Occipital lobe (tissue), 2 donors: ENCODE measurements around the gene FBL. TPM values are rescaled to one million over a fixed set of nuclear protein-coding genes. Genes with fewer than 3 reads are reported as not detected.
"Not testable (repeated sequence)": the region's sequence is repeated elsewhere in the genome, so short reads cannot be mapped to it uniquely, and the experiment has no call there.

Source experiments
- DNase-seq: peaks from one replicate; lab custom pipeline; 2025; lab: John Stamatoyannopoulos, UW
- total RNA-seq: library from RNA; depleted of rRNA; stranded (reverse); fragments of >200 nt; gene quantifications from one replicate; pipeline ENCODE4 v1.2.3, GENCODE V29; 2014

FBL gene
- total RNA-seq, 1 donor from 2014 or later = 217 TPM

DNA sequence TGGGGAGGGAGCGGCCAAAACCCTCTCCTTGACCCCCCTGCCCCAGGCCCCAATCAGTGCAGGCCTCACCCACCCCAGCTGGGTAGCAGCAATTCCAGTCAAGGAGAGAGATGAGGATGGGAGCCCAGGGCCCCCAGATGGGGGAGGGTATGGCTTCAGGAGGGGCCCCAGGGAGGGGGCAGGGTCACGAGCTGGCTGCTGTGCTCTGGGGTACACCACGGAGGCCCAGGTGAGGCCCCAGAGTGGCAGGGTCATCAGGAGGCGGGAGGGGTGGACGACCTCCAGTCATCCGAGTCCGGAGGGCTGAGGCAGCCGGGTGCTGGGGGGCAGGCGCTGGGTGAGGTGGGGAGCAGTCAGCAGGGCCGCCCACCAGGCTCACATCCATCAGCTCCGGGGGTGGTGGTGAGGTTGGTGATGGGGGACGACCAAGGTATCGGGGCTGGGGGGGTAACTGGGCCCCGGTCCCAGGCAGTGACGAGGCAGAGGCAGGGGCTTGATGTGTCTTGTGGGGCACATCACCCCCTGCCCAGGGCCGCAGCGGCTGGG is 20.6 kb downstream of the FBL start:
- no peak for DNase-seq

DNA sequence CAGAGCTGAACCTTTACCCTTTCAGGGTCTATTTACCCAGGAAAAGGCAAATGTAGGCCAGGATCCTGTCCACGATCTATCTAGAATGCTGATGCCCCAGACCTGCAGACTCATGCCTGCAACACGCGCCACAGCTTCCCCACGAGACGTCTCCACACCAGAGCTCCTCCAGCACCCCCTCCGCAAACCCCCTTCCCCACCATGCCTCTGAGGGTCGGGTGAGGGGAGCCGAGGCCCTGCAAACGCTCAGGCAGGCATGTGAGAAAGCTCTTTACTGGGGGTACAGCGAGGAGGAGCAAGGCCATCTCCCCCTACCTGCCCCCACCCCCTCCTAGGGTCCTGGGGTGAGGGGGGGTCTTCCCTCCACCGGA is 21.1 kb downstream of the FBL start:
- no peak for DNase-seq

DNA sequence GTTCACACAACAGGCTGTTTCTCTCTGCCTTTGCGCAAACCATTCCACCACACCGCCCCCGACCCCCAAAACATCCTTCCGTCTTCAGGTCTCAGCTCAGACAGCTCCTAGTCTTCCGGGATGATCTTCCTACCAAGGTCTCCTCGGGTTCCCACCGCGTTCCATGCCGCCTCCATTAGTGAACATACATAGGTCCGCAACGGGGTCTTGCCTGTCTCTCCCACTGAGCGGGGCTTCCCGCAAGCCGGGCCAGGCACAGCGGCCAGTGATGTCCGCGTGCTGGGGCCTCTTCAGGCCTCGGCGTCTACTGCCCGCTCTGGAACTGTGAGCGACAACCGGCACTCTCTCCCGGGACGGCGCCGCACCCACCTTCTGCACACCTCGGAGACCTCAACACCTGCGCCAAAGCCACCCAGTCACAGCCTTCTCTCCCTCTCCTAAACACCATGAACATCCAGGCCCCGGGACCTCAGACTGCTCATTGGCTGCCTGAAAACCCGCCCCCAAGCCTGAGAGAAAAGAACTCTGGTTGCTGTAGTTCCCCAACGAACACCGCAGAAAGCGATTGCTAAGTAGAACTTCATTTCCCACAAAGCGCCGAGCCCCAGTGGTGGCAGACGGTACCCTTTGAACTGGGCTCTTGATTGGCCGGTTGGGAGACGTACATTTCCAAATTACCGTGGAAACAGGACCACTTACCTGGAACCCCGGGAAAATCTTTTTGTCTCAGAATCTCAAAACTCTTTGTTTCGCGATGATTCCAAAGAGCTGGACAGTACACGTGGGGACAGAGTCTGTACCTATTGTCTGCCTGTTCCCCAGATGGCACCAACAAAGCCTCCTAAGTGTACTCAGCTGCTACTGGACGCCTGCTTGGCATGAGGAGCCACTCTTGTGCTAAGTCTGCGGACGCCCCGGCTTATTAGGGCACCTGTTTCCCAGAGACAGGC is 21.8 kb downstream of the FBL start:
- peak; percentile 95 for DNase-seq

DNA sequence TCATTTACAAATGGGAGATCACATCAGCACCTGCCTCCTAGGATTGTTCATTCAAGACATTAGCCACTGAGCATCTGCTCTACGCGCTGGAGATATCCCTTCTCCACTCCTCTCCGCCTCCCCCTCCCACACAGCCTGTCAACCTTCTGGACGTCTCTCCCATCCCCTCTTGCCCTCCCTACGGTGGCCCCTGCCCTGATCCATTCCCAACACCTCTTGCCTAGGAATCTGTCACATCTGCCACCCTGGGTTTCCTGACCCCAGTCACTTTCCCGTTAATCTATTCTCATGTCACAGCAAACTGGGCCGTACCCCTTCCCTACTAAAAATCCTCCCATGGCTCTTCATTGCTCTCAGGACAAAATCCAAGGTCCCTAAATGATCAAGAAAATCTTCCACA is 22.5 kb downstream of the FBL start:
- no peak for DNase-seq

DNA sequence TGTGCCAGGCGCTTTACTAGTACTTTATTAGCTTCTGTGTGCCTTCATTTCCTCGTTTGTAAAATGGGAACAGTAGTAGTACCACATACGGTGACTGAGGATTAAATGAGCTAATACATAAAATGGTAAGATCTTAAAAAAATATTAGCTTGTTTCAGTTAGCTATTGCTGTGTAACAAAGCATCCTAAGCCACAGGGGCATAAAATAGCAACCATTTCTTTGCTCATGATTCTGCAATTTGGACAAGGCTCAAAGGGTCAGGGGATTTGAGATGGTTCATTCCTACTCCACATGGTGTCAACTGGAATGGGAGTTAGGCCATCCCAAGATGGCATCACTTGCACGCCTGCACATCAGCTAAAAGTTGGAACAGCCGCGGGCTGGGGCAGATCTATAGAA is 25.5 kb downstream of the FBL start:
- no peak for DNase-seq

DNA sequence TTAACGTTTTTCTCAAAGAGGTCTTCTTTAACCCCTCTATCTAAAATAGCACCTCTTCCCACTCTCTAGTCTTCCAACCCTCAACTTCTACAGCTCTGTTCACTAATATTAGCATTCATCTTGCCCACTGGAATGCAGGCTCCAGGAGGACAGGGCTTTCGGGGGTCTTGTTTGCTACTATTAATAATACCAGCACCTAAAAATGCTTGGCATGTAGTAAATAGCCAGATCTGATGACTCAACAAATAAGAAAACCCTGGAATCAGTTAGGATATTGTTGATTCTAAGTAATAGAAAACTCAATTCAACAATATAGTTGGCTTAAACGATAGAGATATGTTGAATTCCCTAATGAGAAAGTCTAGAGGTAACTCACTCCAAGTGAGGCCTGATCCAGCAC is 26.4 kb downstream of the FBL start:
- no peak for DNase-seq

DNA sequence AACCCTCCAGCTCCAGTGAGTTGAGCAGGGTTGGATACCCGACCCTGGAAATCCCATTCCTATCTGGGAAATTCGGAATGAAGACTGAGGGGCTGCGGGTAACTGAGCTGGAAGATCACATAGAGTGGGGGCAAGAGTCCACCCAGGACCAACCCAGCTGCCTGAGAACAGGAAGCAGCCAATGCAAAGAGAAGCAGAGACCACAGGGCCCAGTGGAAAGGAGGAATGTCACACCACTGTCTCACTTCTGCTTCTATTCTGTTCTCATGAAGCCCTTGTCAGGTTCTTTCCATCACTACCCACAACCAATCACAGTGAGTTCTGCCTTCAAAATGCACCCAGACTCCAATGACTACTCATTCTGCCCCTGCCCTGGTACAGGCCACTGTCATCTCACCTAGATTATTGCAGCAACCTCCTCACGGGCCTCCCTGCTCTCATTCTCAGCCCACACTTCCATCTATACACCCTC is 27.5 kb downstream of the FBL start:
- DNase-seq = no peak

DNA sequence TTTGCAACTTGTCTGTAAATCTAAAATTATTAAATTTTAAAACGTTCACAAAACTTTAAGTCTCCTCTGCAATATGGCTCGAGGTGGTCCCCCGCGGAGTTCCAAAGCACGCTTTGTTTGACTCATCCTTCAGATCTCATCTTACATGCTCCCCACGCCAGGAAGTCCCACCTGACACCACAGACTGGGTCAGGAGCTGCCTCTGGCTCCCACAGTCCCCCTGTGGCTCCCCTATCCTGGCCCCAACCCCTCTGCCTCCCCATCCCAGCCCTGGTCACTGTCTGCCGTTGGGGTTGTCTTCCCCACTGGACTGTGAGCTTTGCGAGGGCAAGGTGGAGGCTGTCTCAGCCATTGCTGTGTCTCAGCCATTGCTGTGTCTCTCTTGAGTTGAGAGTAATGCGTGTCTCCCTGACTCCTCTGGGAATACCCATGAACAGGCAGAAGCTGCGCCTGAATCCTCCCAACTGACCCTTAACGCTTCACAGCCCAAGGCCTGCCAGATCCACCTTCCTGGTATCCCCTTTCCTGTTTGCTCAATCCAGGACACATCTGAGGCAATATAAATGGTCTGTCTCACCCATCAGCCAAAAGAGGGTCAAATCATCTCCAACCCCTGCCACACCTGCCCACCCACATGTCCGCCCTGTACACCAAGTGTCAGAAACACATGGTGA is 28.2 kb downstream of the FBL start:
- DNase-seq = no peak

DNA sequence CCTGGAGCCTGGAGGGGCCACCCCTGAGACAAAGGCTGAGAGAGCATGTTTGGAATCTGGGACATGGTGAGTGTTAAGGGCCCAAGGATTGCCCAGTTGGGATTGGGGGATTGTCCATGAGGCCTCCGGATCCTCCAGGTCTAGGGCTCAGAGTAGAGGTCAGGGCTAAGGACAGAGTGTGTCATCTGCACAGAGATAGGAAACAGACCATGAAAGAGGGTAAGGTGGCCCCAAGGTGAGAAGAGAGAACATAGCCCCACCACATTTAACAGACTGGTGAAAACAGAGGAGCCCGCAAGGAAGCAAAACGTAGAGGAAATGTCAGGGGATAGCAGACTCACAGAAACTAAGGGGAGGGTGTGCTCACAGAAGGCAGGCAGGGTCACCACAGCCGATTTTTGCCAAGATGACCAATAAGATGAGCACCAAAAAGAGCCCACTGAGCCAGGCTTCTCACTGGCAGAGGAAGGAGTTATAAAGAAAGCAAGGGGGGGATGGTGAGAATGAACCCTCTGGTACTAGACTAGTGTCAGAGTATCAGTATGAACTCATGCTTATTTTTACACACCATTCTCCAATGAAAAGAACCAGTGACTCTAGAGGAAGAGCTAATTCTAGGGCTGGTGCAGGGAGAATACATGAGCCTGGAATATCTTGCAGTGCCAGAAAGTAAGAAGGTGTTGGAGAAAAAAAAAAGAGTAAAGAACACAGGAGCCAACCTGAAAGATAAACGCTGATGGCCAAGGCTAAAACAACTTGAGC is 29.7 kb downstream of the FBL start:
- no peak for DNase-seq

DNA sequence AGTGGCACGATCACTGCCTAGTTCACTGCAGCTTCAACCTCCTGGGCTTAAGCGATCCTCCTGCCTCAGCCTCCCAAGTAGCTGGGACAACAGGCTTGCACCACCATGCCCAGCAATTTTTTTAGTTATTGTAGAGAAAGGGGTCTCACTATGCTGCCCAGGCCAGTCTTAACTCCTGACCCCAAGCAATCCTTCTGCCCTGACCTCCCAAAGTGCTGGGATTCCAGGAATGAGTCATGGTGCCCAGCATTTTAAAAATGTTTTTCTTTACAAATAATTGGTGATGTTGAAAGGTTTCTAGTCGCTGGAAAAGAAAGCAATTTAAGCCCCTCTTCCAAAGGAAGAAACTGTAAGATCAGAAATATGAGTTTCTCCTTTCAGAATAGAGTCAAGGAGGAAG is 31.6 kb downstream of the FBL start:
- DNase-seq = no peak

DNA sequence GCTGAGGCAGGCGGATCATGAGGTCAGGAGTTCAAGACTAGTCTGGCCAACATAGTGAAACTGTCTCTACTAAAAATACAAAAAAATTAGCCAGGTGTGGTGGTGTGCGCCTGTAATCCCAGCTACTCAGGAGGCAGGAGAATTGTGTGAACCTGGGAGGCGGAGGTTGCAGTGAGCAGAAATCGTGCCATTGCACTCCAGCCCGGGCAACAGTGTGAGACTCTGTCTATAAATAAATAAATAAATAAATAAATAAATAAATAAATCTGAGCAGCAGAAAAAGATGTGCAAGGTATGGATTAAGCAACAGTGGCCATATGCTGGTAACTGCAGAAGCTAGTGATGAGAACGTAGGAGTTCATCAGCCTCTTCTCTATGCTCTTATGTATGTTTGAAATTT is 32.1 kb downstream of the FBL start:
- DNase-seq = not testable (repeated sequence)

DNA sequence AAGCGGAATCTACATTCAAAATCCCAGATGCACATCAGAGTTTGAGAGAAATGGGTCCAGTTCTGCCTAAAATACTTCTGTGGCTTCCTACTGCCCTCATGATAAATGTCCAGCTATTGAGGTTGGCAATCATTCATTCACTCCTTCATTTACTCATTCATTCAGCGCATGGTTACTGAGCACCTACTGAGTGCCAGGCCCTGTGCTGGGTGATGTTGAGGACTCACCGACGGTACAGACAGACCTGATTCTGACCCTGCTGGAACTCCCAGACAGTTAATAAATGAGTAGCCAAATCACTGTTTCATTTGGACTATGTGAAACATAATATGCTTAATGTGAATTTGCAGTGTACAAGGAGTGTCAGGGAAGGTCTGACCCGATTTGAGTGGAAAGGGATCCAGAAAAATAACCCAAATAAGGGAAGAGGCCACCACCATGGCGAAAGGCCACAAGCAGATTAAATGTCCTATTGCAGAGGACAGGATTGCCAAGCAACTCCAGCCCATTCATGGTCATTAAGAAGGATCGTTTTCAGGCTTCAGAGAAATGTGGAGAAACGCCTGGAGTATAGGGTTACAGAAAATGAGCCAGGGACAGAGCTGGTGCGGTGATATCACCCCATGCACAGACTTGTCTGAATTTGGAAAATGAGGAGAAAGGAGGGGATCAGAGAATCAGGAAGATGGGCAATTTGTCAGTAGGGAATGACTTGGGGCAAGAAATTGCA is 32.8 kb downstream of the FBL start:
- no peak for DNase-seq

DNA sequence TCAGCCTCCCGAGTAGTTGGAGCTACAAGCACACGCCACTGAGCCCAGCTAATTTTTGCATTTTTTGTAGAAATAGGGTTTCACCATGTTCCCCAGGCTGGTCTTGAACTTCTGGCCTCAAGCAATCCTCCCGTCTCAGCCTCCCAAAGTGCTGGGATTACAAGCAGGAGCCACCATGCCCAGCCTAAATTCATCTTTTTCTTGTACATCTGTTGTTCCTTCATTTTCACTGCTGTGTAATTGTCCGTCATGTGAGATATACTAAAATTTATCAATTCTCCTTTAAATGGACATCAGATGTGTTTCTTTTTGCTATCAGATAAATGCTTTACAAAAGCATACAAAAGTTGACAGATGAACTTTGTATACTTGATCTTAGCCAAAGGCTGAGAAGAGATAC is 35.1 kb downstream of the FBL start:
- no peak for DNase-seq

DNA sequence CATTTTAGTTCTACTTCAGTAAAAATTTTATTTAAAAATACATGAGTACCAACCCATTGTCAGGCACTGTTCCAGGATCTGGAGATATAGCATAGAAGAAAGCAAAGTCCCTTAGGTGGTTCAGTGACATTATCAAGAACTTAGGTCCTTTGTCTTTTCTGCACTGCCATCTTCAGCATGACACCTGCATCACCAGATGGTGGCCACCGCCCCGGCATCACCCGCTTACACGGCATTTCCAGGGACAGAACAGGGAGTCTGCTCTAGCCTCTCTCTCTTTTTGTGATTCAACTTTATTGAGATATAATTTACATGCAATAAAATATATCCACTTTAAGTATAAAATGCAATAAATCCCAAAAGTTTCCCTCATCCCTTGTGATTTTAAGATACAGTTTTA is 35.8 kb downstream of the FBL start:
- no peak for DNase-seq

DNA sequence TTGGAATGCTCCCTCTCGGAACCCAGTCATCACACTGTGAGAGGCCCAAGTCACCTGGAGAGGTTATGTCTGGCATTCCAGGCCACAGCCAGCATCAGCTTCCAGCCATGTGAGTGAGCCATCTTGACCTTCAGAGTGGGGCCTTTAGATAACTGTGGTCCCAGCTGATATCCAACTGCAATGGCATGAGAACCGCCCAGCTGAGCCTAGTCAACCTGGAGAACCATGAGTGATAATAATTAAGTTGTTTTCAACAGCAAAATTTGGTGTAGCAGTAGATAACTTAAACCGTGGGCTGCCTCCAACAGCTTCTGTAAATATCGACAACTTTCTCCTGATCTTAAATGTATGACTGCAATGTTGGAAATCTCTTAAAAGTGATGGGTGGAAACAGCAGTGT is 36.8 kb downstream of the FBL start:
- DNase-seq = no peak

DNA sequence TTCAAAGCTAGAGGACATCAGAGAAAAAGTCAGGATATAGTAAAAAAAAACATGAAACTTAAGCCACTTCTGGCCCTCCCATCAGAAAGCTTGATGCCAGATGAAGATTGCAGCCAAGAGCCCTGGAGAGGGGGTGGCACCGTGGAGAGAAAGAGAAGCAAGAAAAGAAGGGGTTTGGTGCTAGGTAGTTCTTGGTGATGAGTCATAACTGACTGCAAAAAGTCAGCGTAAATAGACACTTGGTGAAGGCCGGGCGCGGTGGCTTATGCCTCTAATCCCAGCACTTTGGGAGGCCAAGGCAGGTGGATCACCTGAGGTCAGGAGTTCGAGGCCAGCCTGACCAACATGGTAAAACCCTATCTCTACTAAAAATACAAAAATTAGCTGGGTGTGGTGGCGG is 37.5 kb downstream of the FBL start:
- not testable (repeated sequence) for DNase-seq

DNA sequence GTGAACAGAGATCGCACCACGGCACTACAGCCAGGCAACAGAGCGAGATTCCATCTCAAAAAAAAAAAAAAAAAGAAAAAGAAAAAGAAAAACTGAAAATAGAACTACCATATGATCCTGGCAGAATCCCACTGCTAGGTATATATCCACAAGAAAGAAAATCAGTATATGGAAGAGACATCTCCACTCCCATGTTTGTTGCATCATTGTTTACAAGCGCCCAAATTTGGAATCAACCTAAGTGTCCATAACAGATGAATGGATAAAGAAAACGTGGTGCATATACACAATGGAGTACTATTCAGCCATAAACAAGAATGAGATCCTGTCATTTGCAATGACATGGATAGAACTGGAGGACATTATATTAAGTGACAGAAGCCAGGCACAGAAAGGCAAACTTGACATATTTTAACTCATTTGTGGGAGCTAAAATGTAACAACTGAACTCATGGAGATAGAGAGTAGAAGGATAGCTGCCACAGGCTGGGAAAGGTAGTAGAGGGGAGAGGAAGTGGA is 38.3 kb downstream of the FBL start:
- DNase-seq = no peak

DNA sequence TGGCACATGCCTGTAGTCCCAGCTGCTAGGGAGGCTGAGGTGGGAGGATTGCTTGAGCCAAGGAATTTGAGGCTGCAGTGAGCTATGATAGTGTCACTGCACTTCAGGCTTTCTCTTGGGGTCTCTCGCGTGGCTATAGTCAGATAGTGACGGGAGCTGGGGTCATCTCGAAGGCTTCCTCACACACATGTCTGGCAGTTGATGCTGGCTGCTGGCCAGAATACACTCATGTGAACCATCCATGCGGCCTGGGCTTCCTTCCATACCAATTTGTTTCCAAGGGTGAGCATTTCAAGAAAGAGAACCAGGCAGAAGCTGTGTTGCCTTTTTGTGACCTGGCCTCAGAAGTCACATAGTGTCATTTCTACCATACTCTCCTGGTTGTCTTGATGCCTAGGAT is 41.1 kb downstream of the FBL start:
- no peak for DNase-seq

DNA sequence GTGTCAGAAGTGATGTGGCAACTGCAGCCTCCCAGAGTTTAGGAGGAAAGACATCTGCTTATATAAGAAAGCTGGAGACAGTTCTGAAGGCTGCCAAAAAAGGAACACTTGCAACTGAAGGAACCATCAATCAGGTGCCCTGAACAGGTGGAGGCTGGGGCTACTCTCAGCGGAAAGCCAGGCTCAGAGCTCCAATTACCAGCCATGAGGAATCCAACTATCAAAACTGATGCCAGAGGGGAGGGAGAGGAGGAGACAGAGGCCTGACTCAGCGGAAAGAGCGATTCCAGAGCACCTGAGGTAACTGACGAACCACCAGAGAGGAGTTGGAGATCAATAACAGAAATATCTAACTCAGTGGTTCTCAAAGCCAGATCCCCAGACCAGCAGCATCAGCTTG is 43.2 kb downstream of the FBL start:
- no peak for DNase-seq

DNA sequence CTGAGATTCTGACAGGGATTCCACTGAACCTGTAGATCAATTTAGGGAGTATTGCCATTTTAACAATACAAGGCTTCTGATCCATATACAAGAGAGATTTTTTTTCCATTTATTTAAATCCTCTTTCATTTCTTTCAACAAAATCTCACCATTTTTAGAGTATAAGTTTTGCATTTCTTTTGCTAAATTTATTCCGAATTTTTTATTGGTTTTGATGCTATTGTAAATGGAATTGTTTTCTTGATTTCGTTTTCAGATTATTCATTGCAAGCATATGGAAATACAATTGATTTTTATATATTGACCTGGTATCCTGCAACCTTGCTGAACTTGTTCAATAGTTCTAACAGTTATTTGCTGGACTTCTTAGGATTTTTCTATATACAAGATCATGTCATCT is 49.1 kb downstream of the FBL start:
- no peak for DNase-seq

DNA sequence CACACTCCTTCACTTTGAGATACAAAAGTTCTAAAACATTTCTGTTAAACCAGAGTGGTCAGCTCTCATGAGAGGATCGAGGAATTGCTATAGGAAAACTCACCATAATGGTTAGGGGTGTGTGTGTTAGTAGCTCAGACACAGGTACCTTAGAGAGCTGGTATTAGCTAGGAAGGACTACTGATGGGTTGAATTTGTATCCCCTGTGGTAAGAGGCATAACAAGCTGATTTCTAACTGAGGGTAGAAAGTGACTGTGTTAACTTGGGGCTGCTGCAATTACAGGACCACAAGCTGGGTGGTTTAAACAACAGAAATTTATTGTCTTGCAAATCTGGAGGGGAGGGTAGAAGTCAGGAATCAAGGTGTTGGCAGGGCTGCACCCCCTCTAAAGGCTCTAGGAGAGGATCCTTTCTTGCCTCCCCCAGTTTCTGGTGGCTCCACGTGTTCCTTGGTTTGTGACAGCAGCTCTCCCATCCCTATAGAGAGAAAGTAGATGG is 50.1 kb downstream of the FBL start:
- no peak for DNase-seq
